Lower leg skin (tissue), 3 donors: Measurements from ENCODE around the gene ROS1.

ENCODE experiments used
- POLR2A ChIP-seq, 2 donors: fragments of 450-650 bp; IDR thresholded peaks; one replicate each; pipeline ENCODE4 v1.6.1; 2016 to 2017; ENCODE audit warnings: antibody characterized with exemption in 2 of 2, mild to moderate bottlenecking in 1 of 2, moderate library complexity in 1 of 2
- TF ChIP-seq, protein P1 (sequence below), 3 donors: fragments of 450-650 bp; IDR thresholded peaks; one replicate each; pipeline ENCODE4 v1.5.1; 2016; ENCODE audit warnings: antibody characterized with exemption in 3 of 3, mild to moderate bottlenecking in 3 of 3, moderate library complexity in 2 of 3

GRCh38 chr6:117276778-117277316 lies 148.9 kb downstream of the ROS1 start:
- TF ChIP-seq, protein P1, sequence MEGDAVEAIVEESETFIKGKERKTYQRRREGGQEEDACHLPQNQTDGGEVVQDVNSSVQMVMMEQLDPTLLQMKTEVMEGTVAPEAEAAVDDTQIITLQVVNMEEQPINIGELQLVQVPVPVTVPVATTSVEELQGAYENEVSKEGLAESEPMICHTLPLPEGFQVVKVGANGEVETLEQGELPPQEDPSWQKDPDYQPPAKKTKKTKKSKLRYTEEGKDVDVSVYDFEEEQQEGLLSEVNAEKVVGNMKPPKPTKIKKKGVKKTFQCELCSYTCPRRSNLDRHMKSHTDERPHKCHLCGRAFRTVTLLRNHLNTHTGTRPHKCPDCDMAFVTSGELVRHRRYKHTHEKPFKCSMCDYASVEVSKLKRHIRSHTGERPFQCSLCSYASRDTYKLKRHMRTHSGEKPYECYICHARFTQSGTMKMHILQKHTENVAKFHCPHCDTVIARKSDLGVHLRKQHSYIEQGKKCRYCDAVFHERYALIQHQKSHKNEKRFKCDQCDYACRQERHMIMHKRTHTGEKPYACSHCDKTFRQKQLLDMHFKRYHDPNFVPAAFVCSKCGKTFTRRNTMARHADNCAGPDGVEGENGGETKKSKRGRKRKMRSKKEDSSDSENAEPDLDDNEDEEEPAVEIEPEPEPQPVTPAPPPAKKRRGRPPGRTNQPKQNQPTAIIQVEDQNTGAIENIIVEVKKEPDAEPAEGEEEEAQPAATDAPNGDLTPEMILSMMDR (IDR thresholded peaks at IDR 0.05): no peak
- TF ChIP-seq POLR2A (IDR thresholded peaks at IDR 0.05): no peak
